Cardiac septum (tissue), 1 donor: ENCODE results near the gene MIDN. TPM values are rescaled to one million over a fixed set of nuclear protein-coding genes. Genes with fewer than 3 reads are reported as not detected.

Source experiments
- DNase-seq: peaks from one replicate; pipeline ENCODE4 v3.0.0-alpha.2; 2020; ENCODE audit warnings: low spot score
- intact Hi-C: fragments of 100-400 bp; cut with DNase I; formaldehyde crosslinking; loops from one replicate; pipeline ENCODE4 v1.14.0; 2022
- total RNA-seq: library from RNA; stranded (reverse); fragmentation: NEBNext Ultra II Directional; extraction: Animal tissue kit (Norgen Biotek cat#: 25700); gene quantifications from one replicate; pipeline ENCODE4 v1.2.1, GENCODE V29; 2021
- donor health status: DM: no; HTN: no; CAD: no.

The MIDN gene
- total RNA-seq, 1 donor from 2014 or later, result 97.5 TPM

DNA sequence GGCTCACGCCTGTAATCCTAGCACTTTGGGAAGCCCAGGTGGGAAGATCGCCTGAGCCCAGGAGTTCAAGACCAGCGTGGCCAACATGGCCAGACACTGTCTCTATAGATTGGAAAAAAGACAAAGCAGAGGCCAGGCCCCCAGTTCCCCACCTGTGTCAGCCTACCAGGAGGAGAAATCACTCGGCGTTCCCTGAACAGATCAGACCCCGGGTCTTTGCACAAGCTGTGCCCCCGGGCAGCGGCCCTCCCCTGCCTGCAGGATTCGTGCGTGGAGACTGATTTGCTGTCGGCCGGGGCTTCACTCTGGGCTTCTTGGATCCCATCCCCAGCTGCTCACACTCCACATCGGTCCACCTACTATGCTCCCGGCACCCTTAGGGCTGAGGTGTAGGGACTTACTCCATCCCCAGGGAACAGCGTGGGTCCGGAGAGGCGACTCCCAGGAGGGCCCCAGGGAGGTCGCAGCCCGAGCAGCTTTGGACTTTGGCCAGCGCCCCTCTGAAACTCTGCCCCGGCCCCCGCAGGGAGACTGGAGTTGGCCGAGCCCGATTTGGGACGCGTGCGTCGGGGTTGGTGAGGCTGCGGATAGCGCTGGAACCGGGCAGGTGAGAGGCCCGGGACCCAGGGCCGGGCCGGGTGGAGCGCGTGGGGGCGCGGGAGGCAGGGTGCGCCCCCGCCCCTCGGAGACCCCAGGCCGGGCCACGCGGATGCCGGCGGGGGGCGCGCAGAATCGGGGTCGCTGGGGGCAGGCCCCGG lies 36.8 kb downstream of the MIDN start:
- DNase-seq, result no peak
- intact Hi-C loops, result no loop called here

DNA sequence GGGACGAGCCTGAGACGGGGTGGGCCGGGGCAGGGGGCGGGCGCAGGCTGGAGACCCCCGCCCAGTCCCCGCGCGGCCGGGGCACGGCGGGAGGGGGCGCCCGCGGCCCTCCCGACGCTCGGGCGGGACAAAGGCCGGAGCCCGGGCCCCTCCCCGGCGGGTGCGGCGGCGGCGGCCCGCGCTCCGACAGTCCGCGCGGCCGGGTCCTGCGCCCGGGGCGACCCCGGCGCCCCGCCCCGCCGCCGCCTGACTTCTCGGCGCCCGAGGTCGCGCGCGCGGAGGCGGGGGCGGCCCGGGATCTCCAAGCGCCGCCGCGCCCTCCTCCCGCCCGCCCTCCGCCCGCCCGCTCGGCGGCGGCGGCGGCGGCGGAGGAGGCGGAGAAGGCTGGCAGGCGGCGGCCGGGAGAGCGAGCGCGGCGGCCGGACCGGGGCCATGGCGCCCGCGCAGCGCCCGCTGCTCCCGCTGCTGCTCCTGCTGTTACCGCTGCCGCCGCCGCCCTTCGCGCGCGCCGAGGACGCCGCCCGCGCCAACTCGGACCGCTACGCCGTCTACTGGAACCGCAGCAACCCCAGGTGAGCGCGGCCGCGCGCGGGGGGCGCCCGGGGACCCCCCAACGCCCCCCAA lies 37.5 kb downstream of the MIDN start, which contains the start of gene EFNA2:
EFNA2 (plus strand) TSS at position 137 of the 624 bp plus-strand sequence; CDS start at position 433, 296 bp downstream.
- no peak for DNase-seq
- intact Hi-C loops, result no loop called here

DNA sequence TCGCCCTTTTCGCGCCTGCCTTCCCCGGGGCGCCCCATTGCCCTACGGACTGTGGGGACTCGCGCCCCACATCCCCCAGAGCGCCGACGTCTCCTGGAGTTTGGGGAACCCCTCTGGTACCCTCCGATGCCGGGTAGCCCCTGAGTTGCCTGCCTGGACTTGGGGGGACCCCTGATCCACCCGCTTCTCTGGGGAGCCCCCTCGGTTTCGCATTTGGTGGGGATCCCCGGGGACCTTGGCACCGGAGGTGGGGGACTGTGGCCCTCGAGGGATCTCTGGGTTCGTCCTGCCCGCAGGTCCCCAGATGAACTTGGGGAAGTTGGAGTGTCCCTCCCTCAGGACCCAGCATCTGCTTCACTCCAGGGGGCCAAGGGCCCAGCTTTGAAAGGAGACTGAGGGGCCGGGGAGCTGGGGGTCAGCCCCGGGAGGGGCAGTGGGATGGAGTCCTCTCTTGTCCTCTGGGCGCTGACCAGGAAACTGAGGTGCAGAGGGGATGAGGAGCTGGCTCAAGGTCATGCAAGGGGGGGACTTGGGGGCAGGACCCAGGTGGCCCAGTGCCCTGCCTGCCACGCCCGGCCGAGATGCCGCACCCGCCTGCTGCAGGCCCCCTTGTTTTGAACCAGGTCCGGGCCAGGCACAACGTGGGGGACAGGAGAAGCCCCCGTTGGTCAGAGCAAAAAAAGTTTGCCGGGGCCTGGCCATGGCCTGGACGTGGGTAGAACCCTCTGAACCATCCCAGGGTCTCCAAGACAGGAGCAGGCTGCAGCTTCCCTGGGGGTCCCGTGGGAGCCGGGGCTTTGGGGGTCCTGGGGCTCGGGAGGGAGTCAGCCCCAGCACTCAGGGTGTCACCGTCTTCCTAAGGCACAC lies 38.3 kb downstream of the MIDN start:
- no peak for DNase-seq
- intact Hi-C loops, result no loop called here

GRCh38 chr19:1287354-1288225 lies 39.2 kb downstream of the MIDN start:
- intact Hi-C loops, result no loop called here
- DNase-seq, result no peak

GRCh38 chr19:1288226-1288612 lies 39.8 kb downstream of the MIDN start:
- no peak for DNase-seq
- intact Hi-C loops, result no loop called here

- DNase-seq, result no peak
- intact Hi-C loops, result no loop called here
Observed at GRCh38 chr19:1288833-1289685, 40.7 kb downstream of the MIDN start.

- no peak for DNase-seq
- intact Hi-C loops, result no loop called here
Observed at GRCh38 chr19:1289686-1290025, 41.3 kb downstream of the MIDN start.

GRCh38 chr19:1290196-1290702 lies 41.9 kb downstream of the MIDN start:
- no peak for DNase-seq
- intact Hi-C loops, result no loop called here

GRCh38 chr19:1290703-1291651 lies 42.6 kb downstream of the MIDN start:
- no peak for DNase-seq
- intact Hi-C loops, result no loop called here

DNA sequence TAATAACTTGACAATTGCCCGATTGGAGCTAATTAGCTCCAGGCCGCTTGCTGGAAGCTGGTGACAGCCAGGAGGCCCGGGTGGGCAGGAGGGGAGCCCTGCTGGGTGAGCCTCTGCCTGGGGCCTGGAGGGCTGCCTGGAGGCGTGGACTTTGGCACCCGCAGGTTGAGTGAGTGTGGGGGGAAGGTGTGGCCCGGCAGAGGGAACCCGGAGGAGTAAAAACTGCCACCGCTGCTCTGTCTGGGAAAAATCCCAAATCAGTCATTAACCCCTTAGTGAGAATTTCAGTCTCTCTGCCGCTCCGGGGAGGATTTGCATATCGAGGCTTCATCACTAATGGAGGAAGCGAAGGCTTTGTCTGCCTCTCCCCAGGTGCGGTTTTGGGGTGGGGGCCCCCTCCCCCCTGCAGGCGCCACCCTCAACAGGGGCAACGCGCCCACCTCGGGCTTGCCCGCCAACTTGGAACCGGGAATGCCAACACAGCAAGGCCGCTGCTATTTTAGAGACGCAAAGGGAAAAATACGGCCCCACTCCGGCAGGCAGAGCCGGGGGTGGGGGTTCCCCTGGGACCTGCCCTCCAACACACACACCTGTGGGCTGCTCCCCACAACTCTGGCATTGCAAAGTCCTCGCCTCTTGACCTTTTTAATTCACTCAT lies 43.5 kb downstream of the MIDN start:
- no peak for DNase-seq
- intact Hi-C loops, result no loop called here

DNA sequence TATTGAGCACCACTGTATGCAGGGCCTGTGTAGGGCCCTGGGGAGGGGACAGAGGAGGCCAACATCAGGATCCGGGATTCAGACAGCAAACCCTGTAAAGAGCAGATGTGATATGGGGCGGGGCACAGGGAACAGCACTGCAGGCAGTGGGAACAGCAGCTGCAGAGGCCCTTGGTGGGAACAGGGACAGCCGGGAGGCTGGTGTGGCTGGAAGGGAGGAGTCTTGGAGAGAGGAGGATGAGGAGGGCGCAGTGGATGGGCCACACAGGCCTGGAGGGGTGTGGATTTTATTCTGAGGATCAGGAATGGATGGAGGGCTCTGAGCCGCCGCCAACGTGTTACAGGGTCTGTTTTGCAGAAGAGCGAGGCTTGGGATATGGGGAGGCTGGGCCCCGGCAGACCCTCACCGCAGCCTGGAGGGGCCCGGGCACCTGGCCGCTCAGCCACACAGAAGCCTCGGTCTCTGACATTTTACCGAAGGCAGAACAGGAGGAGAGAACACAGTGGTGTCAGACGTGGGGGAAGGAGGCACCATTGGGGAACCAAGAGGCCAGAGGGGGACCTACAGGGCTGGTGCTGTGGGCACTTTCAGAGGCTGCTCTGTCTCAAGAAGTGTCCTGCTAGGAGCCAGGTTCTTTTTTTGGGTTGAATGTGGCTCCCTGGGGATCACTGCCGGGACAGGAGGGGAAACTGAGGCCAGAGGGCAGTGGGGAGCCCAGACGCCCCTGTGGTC lies 44.2 kb downstream of the MIDN start:
- intact Hi-C loops, result no loop called here
- DNase-seq, result no peak

DNA sequence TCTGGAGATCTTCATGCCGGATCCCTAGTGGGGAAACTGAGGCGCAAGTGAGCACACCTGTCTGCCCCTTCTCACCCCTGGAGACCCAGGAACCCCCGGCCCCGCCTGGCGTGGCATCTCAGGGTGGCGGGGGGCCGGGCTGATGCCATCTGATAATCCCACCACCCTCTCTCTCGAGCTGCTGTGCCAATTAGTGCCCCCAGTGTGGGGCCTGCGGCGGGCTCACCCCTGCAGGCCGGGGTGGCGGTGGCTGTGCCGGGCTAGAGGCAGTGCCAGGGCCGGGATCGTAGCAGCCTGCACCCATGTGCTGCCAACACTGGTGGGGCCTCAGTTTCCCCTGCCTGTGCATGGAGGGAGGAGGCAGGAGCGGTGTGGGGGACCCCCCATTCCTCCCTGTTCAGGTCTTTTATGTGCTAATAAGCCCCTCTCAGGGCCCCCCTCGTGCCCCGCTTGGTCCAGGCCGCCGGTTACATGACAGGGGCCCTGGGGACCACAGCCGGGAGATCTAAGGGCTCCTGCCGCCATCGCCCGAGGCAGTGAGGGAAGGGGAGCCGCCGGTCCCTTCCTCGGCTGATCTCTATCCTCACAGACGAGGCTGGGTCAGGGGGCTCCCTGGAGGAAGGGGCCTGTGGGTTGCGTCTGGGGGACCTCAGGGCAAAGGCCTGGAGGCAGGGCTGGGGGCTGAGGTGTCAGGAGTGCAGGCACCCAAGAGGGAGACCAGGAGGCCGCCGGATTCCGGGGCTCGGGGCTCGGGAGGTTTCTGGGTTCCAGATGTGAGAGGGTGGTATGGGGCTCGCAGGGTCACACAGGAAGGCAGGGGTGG lies 45.6 kb downstream of the MIDN start:
- no peak for DNase-seq
- intact Hi-C loops, result no loop called here

DNA sequence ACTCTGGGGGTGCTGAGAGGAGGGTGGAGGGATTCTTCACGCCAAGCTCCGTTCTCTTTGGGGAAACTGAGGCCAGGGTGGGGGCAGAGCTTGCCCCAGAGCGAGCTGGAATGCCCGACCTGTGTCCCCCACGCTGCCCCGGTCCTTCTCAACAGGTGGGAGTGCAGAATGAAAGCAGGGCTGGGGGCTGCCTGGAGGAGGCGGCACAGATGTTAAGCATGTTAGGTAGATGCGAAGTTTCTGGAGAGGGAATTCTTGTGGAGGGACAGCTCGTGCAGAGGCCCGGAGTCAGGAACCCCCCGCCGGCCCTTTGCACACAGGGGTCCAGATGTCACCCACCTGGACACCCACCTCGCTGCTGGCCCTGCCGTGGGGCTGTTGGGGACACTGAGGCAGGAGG lies 46.3 kb downstream of the MIDN start:
- DNase-seq, result no peak
- intact Hi-C loops, result no loop called here

DNA sequence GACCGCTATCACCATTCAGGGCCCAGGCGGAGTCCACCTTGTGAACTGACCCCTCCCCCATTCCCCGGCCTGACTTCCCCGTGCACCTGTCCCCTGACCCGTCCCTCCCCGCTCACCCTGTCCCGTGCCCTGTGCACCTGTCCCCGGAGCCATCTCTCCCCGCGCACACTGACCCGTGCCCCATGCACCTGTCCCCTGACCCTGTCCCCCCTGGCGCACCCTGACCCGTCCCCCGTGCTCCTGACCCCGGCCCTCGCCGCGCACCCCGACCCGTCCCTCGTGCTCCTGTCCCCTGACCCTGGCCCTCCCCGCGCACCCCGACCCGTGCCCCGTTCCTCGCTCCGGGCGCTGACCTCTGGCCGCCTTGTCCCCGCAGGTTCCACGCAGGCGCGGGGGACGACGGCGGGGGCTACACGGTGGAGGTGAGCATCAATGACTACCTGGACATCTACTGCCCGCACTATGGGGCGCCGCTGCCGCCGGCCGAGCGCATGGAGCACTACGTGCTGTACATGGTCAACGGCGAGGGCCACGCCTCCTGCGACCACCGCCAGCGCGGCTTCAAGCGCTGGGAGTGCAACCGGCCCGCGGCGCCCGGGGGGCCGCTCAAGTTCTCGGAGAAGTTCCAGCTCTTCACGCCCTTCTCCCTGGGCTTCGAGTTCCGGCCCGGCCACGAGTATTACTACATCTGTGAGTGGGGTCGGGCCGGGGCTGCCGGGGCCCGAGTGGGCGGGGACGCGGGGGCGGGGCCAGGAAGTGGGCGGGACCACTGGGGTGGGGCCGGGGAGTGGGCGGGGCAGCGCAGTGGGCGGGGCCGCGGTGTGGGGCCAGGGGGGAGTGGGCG lies 47.0 kb downstream of the MIDN start:
- intact Hi-C loops, result no loop called here
- DNase-seq, result no peak

GRCh38 chr19:1296078-1296477 lies 47.7 kb downstream of the MIDN start:
- intact Hi-C loops, result no loop called here
- no peak for DNase-seq
